HL-60 (cell line): ENCODE data around the gene PAX5.

Experiments
- DNase-seq, 2 experiments: peaks; one replicate each; pipeline ENCODE4 v3.0.0-alpha.2; 2010 to 2020; ENCODE audit warnings: low read depth in 1 of 2, low spot score in 1 of 2
- H3K27ac ChIP-seq: fragments of 250-450 bp; sonication (Bioruptor Pico); replicated peaks from 2 replicates; pipeline ENCODE4 v1.5.1; 2020; ENCODE audit warnings: mild to moderate bottlenecking, moderate library complexity
- H3K27me3 ChIP-seq: fragments of 250-450 bp; sonication (Bioruptor Pico); 2 replicates; pipeline ENCODE4 v1.5.1; 2021; ENCODE audit warnings: mild to moderate bottlenecking, moderate library complexity; ENCODE audit not compliant: insufficient read depth, poor library complexity, severe bottlenecking
- H3K4me3 ChIP-seq: replicated peaks from 2 replicates; pipeline ENCODE4 v1.5.1; 2011; ENCODE audit warnings: mild to moderate bottlenecking, control low read depth, low read length; ENCODE audit not compliant: insufficient read depth
- CTCF ChIP-seq: IDR thresholded peaks from one replicate; pipeline ENCODE4 v1.5.1; 2011; ENCODE audit warnings: low read length, control low read depth, inconsistent platforms; ENCODE audit not compliant: insufficient read depth
- GABPA ChIP-seq: IDR thresholded peaks from 2 replicates; pipeline ENCODE4 v1.6.1; 2012; ENCODE audit warnings: low read depth
- POLR2AphosphoS5 ChIP-seq: IDR thresholded peaks from 2 replicates; pipeline ENCODE4 v1.6.1; 2012; ENCODE audit warnings: low read depth
- REST ChIP-seq: IDR thresholded peaks from 2 replicates; pipeline ENCODE4 v1.6.1; 2012; ENCODE audit warnings: low read depth; ENCODE audit not compliant: insufficient replicate concordance
- SPI1 ChIP-seq: IDR thresholded peaks from 2 replicates; pipeline ENCODE4 v1.6.1; 2012; ENCODE audit warnings: low read depth, mild to moderate bottlenecking, borderline replicate concordance

Gene PAX5

GRCh38 chr9:37036776-37037502, 2.9 kb upstream of the PAX5 start:
- Histone ChIP-seq H3K27me3 (peaks cover 64% of the 10 kb centered on the region), H3K4me3 (peak overlapping the region; percentile 55), H3K27ac (no peak overlapping the region)
- DNase-seq = peak in 1 of 2 experiments; percentile 55
- TF ChIP-seq SPI1 (0 out of 2 replicates have a peak, but pooled peaks have one; percentile 21), POLR2AphosphoS5 (no peak)

- DNase-seq = no peak
- Histone ChIP-seq H3K27me3 (peaks cover 69% of the 10 kb centered on the region), H3K27ac (no peak overlapping the region), H3K4me3 (peak overlapping the region; percentile 55)
- no peak for TF ChIP-seq POLR2AphosphoS5
Observed at GRCh38 chr9:37036371-37036775, 2.3 kb upstream of the PAX5 start.

- Histone ChIP-seq H3K27ac (no peak overlapping the region), H3K4me3 (peak overlapping the region; percentile 15; the same call in 1 of the 2 replicates), H3K27me3 (peaks cover 73% of the 10 kb centered on the region)
- TF ChIP-seq POLR2AphosphoS5 = no peak
- TF ChIP-seq REST = no peak
- no peak for TF ChIP-seq SPI1
- TF ChIP-seq GABPA = no peak
- no peak for TF ChIP-seq CTCF
- DNase-seq = no peak
Observed at GRCh38 chr9:37035648-37036370, 1.7 kb upstream of the PAX5 start.

- peak in 1 of 2 experiments; percentile 36 for DNase-seq
- no peak for TF ChIP-seq GABPA
- no peak for TF ChIP-seq REST
- no peak for TF ChIP-seq CTCF
- peak; percentile 21; the same call in 1 of the 2 replicates for TF ChIP-seq SPI1
- no peak for TF ChIP-seq POLR2AphosphoS5
- H3K27ac ChIP-seq = no peak overlapping the region
- peak overlapping the region; percentile 15 for H3K4me3 ChIP-seq
- H3K27me3 ChIP-seq = peaks cover 79% of the 10 kb centered on the region
Observed at GRCh38 chr9:37034938-37035647, 1.0 kb upstream of the PAX5 start.
